ENCODE results near the gene ELOVL1. TPM values are rescaled to one million over a fixed set of nuclear protein-coding genes. Genes with fewer than 3 reads are reported as not detected.

Gene ELOVL1
- total RNA-seq, 4 donors from 2014 or later = 25.7 to 63.2 (median 49.1) TPM

DNA sequence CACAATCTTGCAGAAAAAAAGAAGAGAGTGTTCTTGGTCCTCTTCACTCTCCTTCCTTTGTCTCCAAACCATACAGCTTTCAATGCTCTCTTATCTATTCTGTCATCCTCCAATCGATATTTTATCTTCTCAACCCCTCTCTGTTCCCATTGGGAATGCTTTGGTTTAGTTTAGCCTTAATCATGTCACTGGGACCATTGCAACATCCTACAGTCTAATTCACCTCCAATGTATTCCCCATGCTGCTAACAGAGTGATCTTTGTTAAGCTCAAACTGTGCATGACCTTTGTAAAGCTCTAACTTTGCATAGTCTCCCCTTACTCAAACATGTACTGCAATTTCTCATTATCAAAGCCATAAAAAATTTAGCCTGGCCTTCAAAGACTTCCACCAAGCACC, 27.3 kb downstream of the ELOVL1 start:
- no peaks in the 10 kb centered on the region for H3K27me3 ChIP-seq
- no peak overlapping the region for H3K4me3 ChIP-seq
- peaks cover 0 to 18% (median 0%) of the 10 kb centered on the region in 4 donors for H3K4me1 ChIP-seq
- WGBS = 82% methylated on average over 1 of the region's 1 CpG
- H3K36me3 ChIP-seq = no peaks in the 10 kb centered on the region
- no peak overlapping the region for H3K27ac ChIP-seq (replicated peaks in 1 of 4)
- DNase-seq (ENCODE audit: extremely low spot score) = no peak
- intact Hi-C loops (cut with DNase I) = loop anchor here (10.0 kb wide), 1 partner anchor 106 kb away; no protein-coding TSS in a partner anchor
- TF ChIP-seq, protein P1, sequence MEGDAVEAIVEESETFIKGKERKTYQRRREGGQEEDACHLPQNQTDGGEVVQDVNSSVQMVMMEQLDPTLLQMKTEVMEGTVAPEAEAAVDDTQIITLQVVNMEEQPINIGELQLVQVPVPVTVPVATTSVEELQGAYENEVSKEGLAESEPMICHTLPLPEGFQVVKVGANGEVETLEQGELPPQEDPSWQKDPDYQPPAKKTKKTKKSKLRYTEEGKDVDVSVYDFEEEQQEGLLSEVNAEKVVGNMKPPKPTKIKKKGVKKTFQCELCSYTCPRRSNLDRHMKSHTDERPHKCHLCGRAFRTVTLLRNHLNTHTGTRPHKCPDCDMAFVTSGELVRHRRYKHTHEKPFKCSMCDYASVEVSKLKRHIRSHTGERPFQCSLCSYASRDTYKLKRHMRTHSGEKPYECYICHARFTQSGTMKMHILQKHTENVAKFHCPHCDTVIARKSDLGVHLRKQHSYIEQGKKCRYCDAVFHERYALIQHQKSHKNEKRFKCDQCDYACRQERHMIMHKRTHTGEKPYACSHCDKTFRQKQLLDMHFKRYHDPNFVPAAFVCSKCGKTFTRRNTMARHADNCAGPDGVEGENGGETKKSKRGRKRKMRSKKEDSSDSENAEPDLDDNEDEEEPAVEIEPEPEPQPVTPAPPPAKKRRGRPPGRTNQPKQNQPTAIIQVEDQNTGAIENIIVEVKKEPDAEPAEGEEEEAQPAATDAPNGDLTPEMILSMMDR (IDR thresholded peaks at IDR 0.05) = no peak
- TF ChIP-seq POLR2A (IDR thresholded peaks at IDR 0.05; ENCODE audit: low read depth) (no peak), EP300 (IDR thresholded peaks at IDR 0.05) (no peak), POLR2AphosphoS5 (IDR thresholded peaks at IDR 0.05) (no peak)
- H3K9me3 ChIP-seq = no peaks in the 10 kb centered on the region

DNA sequence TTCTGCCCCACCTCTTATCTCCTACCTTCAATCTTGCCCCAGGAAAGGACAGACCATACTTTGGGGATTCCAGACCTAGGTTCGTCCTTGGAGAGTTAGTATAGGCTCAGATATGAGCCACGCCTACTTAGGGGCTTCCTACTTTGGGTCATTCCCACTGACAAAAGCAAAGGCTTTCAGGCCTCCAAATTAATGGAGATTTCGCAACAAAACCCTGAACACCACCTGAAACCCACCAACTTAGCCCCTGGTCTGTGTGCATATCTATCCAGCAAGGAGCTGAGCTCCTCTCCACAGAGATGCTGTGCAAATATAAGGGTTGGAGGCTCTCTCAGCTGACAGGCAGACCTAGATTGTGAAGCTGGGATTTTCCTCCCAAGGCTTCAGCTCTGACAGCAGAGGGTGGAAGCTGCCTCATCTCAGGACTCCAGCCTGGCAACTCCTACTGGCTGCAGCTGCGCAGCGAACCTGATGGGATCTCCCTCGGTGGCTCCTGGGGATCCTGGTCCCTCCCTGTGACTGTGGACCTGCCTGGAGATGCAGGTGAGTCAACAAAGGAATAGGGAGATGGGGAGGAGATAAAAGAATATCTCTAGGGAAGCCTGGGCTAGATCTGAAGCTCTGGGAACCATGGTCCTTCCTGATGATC, 28.1 kb downstream of the ELOVL1 start:
- peaks cover 0 to 14% (median 0%) of the 10 kb centered on the region in 4 donors for H3K4me1 ChIP-seq
- H3K4me3 ChIP-seq = no peak overlapping the region
- no peak for DNase-seq (ENCODE audit: extremely low spot score)
- H3K9me3 ChIP-seq = no peaks in the 10 kb centered on the region
- intact Hi-C loops (cut with DNase I) = loop anchor here (10.0 kb wide), 1 partner anchor 105 kb away; no protein-coding TSS in a partner anchor
- no peaks in the 10 kb centered on the region for H3K36me3 ChIP-seq
- TF ChIP-seq POLR2AphosphoS5 (IDR thresholded peaks at IDR 0.05) (no peak), EP300 (IDR thresholded peaks at IDR 0.05) (no peak), POLR2A (IDR thresholded peaks at IDR 0.05; ENCODE audit: low read depth) (no peak)
- TF ChIP-seq, protein P1 (IDR thresholded peaks at IDR 0.05) = no peak
- H3K27ac ChIP-seq (replicated peaks in 1 of 4) = no peak overlapping the region
- 92% methylated on average over 6 of the region's 6 CpGs for WGBS
- no peaks in the 10 kb centered on the region for H3K27me3 ChIP-seq

DNA sequence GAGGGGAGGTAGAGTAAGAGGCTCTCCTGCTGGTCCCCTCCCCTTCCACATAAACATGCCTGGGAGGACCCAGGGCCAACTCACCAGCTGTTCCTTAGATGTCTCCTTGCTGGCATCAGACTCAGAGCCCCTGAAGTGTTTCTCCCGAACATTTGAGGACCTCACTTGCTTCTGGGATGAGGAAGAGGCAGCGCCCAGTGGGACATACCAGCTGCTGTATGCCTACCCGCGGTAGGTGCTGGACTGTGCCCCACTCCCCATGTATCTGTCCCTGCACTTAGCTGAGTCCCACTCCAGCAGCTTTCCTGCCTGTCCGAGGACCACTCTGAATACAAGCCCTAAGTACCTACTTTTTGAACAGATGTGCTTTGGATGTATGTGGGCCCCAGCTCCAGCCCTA, 29.8 kb downstream of the ELOVL1 start:
- no peak overlapping the region for H3K4me3 ChIP-seq
- no peaks in the 10 kb centered on the region for H3K9me3 ChIP-seq
- H3K36me3 ChIP-seq = no peaks in the 10 kb centered on the region
- no peaks in the 10 kb centered on the region for H3K27me3 ChIP-seq
- 67% methylated on average over 2 of the region's 5 CpGs for WGBS
- intact Hi-C loops (cut with DNase I) = no loop called here
- no peak overlapping the region for H3K27ac ChIP-seq (replicated peaks in 1 of 4)
- H3K4me1 ChIP-seq = no peaks in the 10 kb centered on the region
- DNase-seq (ENCODE audit: extremely low spot score) = no peak
- TF ChIP-seq POLR2AphosphoS5 (IDR thresholded peaks at IDR 0.05) (no peak), EP300 (IDR thresholded peaks at IDR 0.05) (no peak), POLR2A (IDR thresholded peaks at IDR 0.05; ENCODE audit: low read depth) (no peak)
- TF ChIP-seq, protein P1 (IDR thresholded peaks at IDR 0.05) = no peak

DNA sequence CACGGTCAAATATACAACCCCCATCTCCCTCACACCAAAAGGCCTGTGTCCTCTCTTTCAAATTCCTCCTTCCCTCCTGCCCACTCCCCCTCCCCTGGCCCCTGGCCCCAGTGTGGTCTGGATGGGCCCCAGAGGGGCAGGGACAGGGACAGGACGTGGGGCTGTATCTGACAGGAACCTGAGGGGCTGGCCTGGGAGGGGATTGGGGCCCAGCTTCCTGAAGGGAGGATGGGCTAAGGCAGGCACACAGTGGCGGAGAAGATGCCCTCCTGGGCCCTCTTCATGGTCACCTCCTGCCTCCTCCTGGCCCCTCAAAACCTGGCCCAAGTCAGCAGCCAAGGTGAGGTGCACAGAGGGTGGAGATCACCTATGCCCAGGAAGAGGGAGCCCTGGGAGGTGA, 30.2 kb downstream of the ELOVL1 start, which contains the start of gene MPL:
TSS of gene MPL (plus strand) at position 231 of the 400 bp plus-strand sequence. CDS start at position 262, 31 bp downstream.
- H3K9me3 ChIP-seq = no peaks in the 10 kb centered on the region
- H3K27ac ChIP-seq (replicated peaks in 1 of 4) = no peak within 1 kb of the TSS
- no peaks in the 10 kb centered on the region for H3K27me3 ChIP-seq
- H3K36me3 ChIP-seq = no peaks in the 10 kb centered on the region
- DNase-seq (ENCODE audit: extremely low spot score) = no peak
- 82% methylated on average over 2 of the region's 3 CpGs for WGBS
- no peak within 1 kb of the TSS for H3K4me3 ChIP-seq
- TF ChIP-seq POLR2A (IDR thresholded peaks at IDR 0.05; ENCODE audit: low read depth) (no peak), POLR2AphosphoS5 (IDR thresholded peaks at IDR 0.05) (no peak), EP300 (IDR thresholded peaks at IDR 0.05) (no peak)
- TF ChIP-seq, protein P1 (IDR thresholded peaks at IDR 0.05) = no peak
- H3K4me1 ChIP-seq = no peaks in the 10 kb centered on the region
- intact Hi-C loops (cut with DNase I) = no loop called here

Data from esophagus muscularis mucosa (tissue), 4 donors.